K562 (cell line): ENCODE data around the gene HSPA1B. TPM values are rescaled to one million over a fixed set of nuclear protein-coding genes. Genes with fewer than 3 reads are reported as not detected.

Experiments
- CBFB ChIP-seq: sonication (generic); formaldehyde crosslinking; IDR thresholded peaks from 2 replicates; pipeline ENCODE4 v1.4.0; 2020; ENCODE audit warnings: mild to moderate bottlenecking, missing genetic modification reagents
- EHMT2 ChIP-seq: fragments of 450-650 bp; IDR thresholded peaks from 2 replicates; pipeline ENCODE4 v1.6.1; 2018; ENCODE audit warnings: antibody characterized with exemption
- KDM2B ChIP-seq: fragments of 250-450 bp; sonication (Bioruptor Pico); IDR thresholded peaks from 2 replicates; pipeline ENCODE4 v1.8.0; 2021; ENCODE audit warnings: mild to moderate bottlenecking, moderate library complexity
- NR1H2 ChIP-seq: sonication (generic); formaldehyde crosslinking; IDR thresholded peaks from 2 replicates; pipeline ENCODE4 v1.4.0; 2020; ENCODE audit warnings: mild to moderate bottlenecking, missing genetic modification reagents
- NR2C1 ChIP-seq, 2 experiments: fragments of 450-650 bp; IDR thresholded peaks; 2 replicates each; pipeline ENCODE4 v1.6.1; 2017; ENCODE audit warnings: mild to moderate bottlenecking in 2 of 2, antibody characterized with exemption in 1 of 2, inconsistent platforms in 1 of 2, missing compliant biosample characterization in 1 of 2, missing genetic modification characterization in 1 of 2
- PML ChIP-seq: IDR thresholded peaks from 2 replicates; pipeline ENCODE4 v1.6.1; 2012; ENCODE audit warnings: low read length, inconsistent platforms
- RBM25 ChIP-seq: fragments of 200-400 bp; formaldehyde crosslinking; IDR thresholded peaks from 2 replicates; pipeline ENCODE4 v1.6.1; 2018; ENCODE audit warnings: low read length, low read depth, moderate library complexity; ENCODE audit not compliant: severe bottlenecking
- RFX7 ChIP-seq: fragments of 250-450 bp; sonication (Bioruptor Pico); IDR thresholded peaks from 2 replicates; pipeline ENCODE4 v1.5.1; 2021; ENCODE audit warnings: mild to moderate bottlenecking
- SMAD1 ChIP-seq: fragments of 150-350 bp; IDR thresholded peaks from 2 replicates; pipeline ENCODE4 v1.6.1; 2014; ENCODE audit warnings: low read length, low read depth; ENCODE audit not compliant: partially characterized antibody
- TBL1XR1 ChIP-seq, 2 experiments: IDR thresholded peaks; 2 replicates each; pipeline ENCODE4 v1.6.1; 2012; ENCODE audit warnings: improper control_type of control experiment in 2 of 2, low read length in 2 of 2, mild to moderate bottlenecking in 1 of 2
- TBP ChIP-seq: optimal IDR thresholded peaks from 2 replicates; pipeline ENCODE3; 2011; ENCODE audit warnings: low read depth, low read length, improper control_type of control experiment
- TCF7 ChIP-seq: sonication (generic); IDR thresholded peaks from 2 replicates; pipeline ENCODE4 v1.6.1; 2016; ENCODE audit warnings: antibody characterized with exemption, borderline replicate concordance
- TCF7L2 ChIP-seq: fragments of 150-350 bp; IDR thresholded peaks from 2 replicates; pipeline ENCODE4 v1.6.1; 2016; ENCODE audit warnings: low read depth, mild to moderate bottlenecking, low read length, moderate library complexity
- TFAM ChIP-seq: fragments of 250-450 bp; sonication (Bioruptor Pico); conservative IDR thresholded peaks from 2 replicates; pipeline ENCODE4 v1.5.0; 2021; ENCODE audit warnings: mild to moderate bottlenecking, moderate library complexity
- ZKSCAN1 ChIP-seq: fragments of 150-350 bp; IDR thresholded peaks from 2 replicates; pipeline ENCODE4 v1.6.1; 2016; ENCODE audit warnings: low read depth, low read length
- ZNF668 ChIP-seq: fragments of 250-450 bp; sonication (Bioruptor Pico); IDR thresholded peaks from 2 replicates; pipeline ENCODE4 v1.8.0; 2022; ENCODE audit warnings: mild to moderate bottlenecking, inconsistent platforms
- ZNF707 ChIP-seq: fragments of 250-450 bp; sonication (Bioruptor Pico); conservative IDR thresholded peaks from 2 replicates; pipeline ENCODE4 v1.8.0; 2022; ENCODE audit warnings: inconsistent platforms, mild to moderate bottlenecking, moderate library complexity
- polyA plus RNA-seq, 8 experiments: library from polyadenylated mRNA; depleted of rRNA in 4 of 8; stranded (reverse) in 5 of 8; unstranded in 3 of 8; fragments of >200 nt; fragmentation: Nextera tagmentation in 2 of 8; fragmentation: Illumina TruSeq in 1 of 8; extraction: Ambion mirVana in 2 of 8; extraction: Trizol in 1 of 8; gene quantifications; 2 replicates each; pipeline versions ENCODE4 v1.2.1 to v1.2.3, GENCODE V29; 2011 to 2014; ENCODE audit warnings: inconsistent platforms in 1 of 8, missing spikeins in 1 of 8
- total RNA-seq, 7 experiments: library from RNA; depleted of rRNA in 6 of 7; stranded (reverse); fragments of >200 nt in 6 of 7; fragmentation: Illumina TruSeq in 2 of 7; extraction: Trizol in 2 of 7; gene quantifications; 2 replicates each; pipeline versions ENCODE4 v1.2.1 to v1.2.3, GENCODE V29; 2011 to 2021; ENCODE audit warnings: low replicate concordance in 1 of 7
- TF ChIP-seq, protein P1 (sequence below): fragments of 450-650 bp; conservative IDR thresholded peaks from 2 replicates; pipeline ENCODE4 v1.6.1; 2016; ENCODE audit warnings: missing genetic modification characterization, low read depth, mild to moderate bottlenecking, missing compliant biosample characterization, moderate library complexity
- TF ChIP-seq, protein P2 (sequence below): fragments of 450-650 bp; IDR thresholded peaks from 2 replicates; pipeline ENCODE4 v1.7.0; 2016; ENCODE audit warnings: borderline replicate concordance
- TF ChIP-seq, protein P3 (sequence below): fragments of 250-450 bp; sonication (Bioruptor Pico); IDR thresholded peaks from 2 replicates; pipeline ENCODE4 v1.8.0; 2021; ENCODE audit warnings: moderate library complexity, mild to moderate bottlenecking, inconsistent platforms
- TF ChIP-seq, protein P4 (sequence below): fragments of 450-650 bp; IDR thresholded peaks from 2 replicates; pipeline ENCODE4 v1.6.1; 2018; ENCODE audit warnings: mild to moderate bottlenecking, low read depth; ENCODE audit not compliant: partially characterized antibody

Gene HSPA1B
- total and polyA plus RNA-seq, 9 of the 15 experiments (the other 6 are each of a cell fraction or from before 2014, with no cell fraction given): 0.27 to 227 (median 51.2) TPM

DNA sequence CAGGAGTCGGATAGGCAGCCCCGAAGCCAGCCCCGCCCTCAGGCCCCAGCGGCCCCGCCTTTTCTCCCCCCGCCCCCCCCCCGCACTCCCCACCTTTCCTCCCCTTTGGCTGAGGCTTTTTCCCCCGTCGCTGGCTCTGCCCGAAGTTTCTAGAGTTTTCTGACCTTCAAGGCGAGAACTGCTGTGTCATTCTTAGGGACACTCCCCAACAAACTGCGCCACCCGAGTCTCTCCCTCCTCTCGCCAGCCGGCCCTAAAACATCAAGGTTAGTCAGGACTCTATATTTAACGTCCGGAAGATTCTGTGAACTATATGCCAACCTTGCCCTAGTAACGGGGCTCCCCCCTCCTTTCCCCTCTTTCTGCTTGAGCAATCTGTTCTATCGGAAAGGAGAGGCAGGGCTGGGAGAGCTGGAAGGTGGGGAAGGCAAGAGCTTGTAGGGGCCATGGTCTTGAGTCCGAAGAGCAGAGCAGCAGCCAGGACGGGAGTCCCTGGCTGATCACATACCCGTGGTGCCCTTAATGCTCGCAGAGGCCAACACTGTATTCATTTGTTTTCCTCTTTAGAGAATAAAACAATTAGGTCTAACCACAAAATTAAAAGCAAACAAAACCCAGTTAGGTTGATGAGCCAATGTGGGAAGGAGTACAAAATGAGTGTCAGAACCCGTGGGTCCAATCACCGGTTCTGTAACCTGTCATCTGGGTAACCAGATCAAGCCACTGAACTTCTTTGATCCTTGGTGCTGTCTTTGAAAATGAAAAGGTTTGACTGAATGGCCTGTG lies 5.3 kb upstream of the HSPA1B start (continued):
- TF ChIP-seq, protein P1, sequence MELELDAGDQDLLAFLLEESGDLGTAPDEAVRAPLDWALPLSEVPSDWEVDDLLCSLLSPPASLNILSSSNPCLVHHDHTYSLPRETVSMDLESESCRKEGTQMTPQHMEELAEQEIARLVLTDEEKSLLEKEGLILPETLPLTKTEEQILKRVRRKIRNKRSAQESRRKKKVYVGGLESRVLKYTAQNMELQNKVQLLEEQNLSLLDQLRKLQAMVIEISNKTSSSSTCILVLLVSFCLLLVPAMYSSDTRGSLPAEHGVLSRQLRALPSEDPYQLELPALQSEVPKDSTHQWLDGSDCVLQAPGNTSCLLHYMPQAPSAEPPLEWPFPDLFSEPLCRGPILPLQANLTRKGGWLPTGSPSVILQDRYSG (tag): peak; percentile 87; the same call in 1 of the 2 replicates
- TF ChIP-seq TFAM (CRISPR knock-in tag) (no peak), TCF7L2 (0 out of 2 replicates have a peak, but pooled peaks have one; percentile 29), NR1H2 (CRISPR knock-in tag) (0 out of 2 replicates have a peak, but pooled peaks have one; percentile 44), ZNF668 (CRISPR knock-in tag) (peak; percentile 80; the same call in 1 of the 2 replicates), TBP (peak; percentile 95), RFX7 (CRISPR knock-in tag) (no peak), TCF7 (no peak), PML (peak; percentile 75), ZKSCAN1 (peak; percentile 50; the same call in 1 of the 2 replicates), KDM2B (CRISPR knock-in tag) (no peak; the same call in 1 of the 2 replicates), ZNF707 (CRISPR knock-in tag) (peak; percentile 15; the same call in 1 of the 2 replicates), NR2C1 (IDR thresholded peaks at IDR 0.05) (no peak), NR2C1 (tag; IDR thresholded peaks at IDR 0.05) (peak; percentile 54; the same call in 1 of the 2 replicates), TBL1XR1 (IDR thresholded peaks at IDR 0.05; ENCODE audit: low read length in 2 of 2) (peak in 1 of 2 experiments; percentile 62; a peak in 1 of 4 replicates), SMAD1 (peak; percentile 89), EHMT2 (peak; percentile 77; the same call in 1 of the 2 replicates), CBFB (no peak), RBM25 (no peak)
- TF ChIP-seq, protein P2, sequence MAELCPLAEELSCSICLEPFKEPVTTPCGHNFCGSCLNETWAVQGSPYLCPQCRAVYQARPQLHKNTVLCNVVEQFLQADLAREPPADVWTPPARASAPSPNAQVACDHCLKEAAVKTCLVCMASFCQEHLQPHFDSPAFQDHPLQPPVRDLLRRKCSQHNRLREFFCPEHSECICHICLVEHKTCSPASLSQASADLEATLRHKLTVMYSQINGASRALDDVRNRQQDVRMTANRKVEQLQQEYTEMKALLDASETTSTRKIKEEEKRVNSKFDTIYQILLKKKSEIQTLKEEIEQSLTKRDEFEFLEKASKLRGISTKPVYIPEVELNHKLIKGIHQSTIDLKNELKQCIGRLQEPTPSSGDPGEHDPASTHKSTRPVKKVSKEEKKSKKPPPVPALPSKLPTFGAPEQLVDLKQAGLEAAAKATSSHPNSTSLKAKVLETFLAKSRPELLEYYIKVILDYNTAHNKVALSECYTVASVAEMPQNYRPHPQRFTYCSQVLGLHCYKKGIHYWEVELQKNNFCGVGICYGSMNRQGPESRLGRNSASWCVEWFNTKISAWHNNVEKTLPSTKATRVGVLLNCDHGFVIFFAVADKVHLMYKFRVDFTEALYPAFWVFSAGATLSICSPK: peak; percentile 45; the same call in 1 of the 2 replicates
- TF ChIP-seq, protein P3, sequence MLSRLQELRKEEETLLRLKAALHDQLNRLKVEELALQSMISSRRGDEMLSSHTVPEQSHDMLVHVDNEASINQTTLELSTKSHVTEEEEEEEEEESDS (CRISPR knock-in tag): no peak
- TF ChIP-seq, protein P4, sequence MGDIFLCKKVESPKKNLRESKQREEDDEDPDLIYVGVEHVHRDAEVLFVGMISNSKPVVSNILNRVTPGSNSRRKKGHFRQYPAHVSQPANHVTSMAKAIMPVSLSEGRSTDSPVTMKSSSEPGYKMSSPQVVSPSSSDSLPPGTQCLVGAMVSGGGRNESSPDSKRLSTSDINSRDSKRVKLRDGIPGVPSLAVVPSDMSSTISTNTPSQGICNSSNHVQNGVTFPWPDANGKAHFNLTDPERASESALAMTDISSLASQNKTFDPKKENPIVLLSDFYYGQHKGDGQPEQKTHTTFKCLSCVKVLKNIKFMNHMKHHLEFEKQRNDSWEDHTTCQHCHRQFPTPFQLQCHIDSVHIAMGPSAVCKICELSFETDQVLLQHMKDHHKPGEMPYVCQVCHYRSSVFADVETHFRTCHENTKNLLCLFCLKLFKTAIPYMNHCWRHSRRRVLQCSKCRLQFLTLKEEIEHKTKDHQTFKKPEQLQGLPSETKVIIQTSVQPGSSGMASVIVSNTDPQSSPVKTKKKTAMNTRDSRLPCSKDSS: no peak
